ENCODE data around the gene PIN1. TPM values are rescaled to one million over a fixed set of nuclear protein-coding genes. Genes with fewer than 3 reads are reported as not detected.

The PIN1 gene
- total and polyA plus RNA-seq, 2 of the 13 experiments (the other 11 are each of a cell fraction or from before 2014, with no cell fraction given): 31.9 to 72.0 TPM

DNA sequence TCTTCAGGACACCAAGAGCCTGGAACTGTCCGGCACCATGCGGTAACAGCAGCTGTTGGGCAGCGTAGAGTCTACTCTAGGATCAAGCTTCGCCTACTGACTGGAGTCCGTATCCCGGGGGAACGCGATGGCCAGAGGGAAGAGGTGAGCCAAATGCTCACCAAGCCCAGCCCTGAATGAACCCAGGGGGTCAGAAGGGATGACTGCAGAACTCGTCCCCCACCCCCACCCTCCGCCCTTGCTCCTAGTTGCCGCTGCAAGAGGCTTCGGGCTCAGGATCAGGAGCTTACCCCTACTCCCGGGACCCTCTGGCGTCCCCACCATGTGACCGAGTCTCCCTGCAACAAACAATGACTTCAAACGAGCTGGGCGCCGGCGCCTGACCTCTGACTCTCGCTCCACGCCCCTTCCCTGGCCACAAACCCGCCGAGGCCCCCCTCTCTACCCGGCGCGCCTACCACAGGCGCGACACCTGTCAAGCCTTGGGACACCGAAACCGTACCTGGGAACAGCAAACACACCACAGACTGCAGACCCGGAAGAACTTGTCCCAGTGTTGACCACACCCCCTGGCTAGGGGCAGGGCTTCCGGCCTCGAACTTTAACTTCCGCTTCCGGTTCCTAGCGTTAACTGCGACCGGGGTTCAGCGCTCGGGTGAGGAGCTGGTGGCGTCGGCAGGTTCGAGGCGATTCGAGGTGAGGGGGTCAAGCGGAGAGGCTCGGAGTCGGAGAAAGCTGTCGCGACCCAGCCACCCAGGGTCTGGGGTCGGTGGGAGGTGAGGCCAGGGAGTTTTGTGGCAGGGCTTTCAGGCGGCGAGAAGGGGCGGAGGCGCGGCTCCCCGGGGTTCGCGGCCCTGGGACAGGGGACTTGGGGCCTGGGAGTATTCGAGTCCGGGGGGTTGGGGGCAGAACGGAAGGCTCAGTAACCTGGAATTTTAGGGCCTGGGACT lies 7.6 kb upstream of the PIN1 start, which contains the start of gene UBL5 (continued):
- TF ChIP-seq E2F2 (CRISPR knock-in tag; IDR thresholded peaks at IDR 0.05; ENCODE audit: borderline replicate concordance) (no peak), MXD1 (CRISPR knock-in tag; IDR thresholded peaks at IDR 0.05) (peak; percentile 57; the same call in 1 of the 2 replicates), PLRG1 (conservative IDR thresholded peaks at IDR 0.05) (no peak), EP300 (IDR thresholded peaks at IDR 0.05; ENCODE audit: low read depth in 2 of 2, low read length in 2 of 2) (peak in 1 of 2 experiments; percentile 24; a peak in 1 of 4 replicates), EP300 (CRISPR knock-in tag; IDR thresholded peaks at IDR 0.05; ENCODE audit: borderline replicate concordance) (peak; percentile 33; the same call in 1 of the 2 replicates), ZFP82 (CRISPR knock-in tag; IDR thresholded peaks at IDR 0.05; ENCODE audit: borderline replicate concordance) (0 out of 2 replicates have a peak, but pooled peaks have one; percentile 45), GATA4 (IDR thresholded peaks at IDR 0.05; ENCODE audit: borderline replicate concordance, low read depth) (peak; percentile 79; the same call in 1 of the 2 replicates), ZNF687 (CRISPR knock-in tag; IDR thresholded peaks at IDR 0.05) (peak; percentile 86), ETV6 (CRISPR knock-in tag; conservative IDR thresholded peaks at IDR 0.05) (0 out of 2 replicates have a peak, but pooled peaks have one; percentile 37), LRRFIP1 (CRISPR knock-in tag; conservative IDR thresholded peaks at IDR 0.05) (no peak), ZFP62 (CRISPR knock-in tag; IDR thresholded peaks at IDR 0.05) (no peak), ZFP36 (IDR thresholded peaks at IDR 0.05; ENCODE audit: borderline replicate concordance, low read depth, low read length, partially characterized antibody) (no peak), SMARCC2 (IDR thresholded peaks at IDR 0.05) (no peak), POLR2A (IDR thresholded peaks at IDR 0.05; ENCODE audit: insufficient read depth in 1 of 2, low read depth in 2 of 2, low read length in 2 of 2) (peak; percentile 57 to 91), TFAP4 (IDR thresholded peaks at IDR 0.05; ENCODE audit: borderline replicate concordance, low read depth) (peak; percentile 22; the same call in 1 of the 2 replicates), CERS6 (CRISPR knock-in tag; IDR thresholded peaks at IDR 0.05) (no peak), ZNF160 (CRISPR knock-in tag; IDR thresholded peaks at IDR 0.05) (no peak; the same call in none of the 2 replicates), ZNF780A (CRISPR knock-in tag; IDR thresholded peaks at IDR 0.05) (no peak)
